K562 (cell line): ENCODE data around the gene WDR64. TPM values are rescaled to one million over a fixed set of nuclear protein-coding genes. Genes with fewer than 3 reads are reported as not detected.

ENCODE experiments used
- ATAC-seq: fragments of 200-7000 bp; cut with Tn5 transposase; 3 replicates; pipeline ENCODE4 v1.9.1; 2020; ENCODE audit warnings: moderate library complexity
- BruUV-seq: library from RNA; stranded (reverse); fragments of 400-500 nt; replicated peaks from 2 replicates; lab custom pipeline; 2021; lab: Mats Ljungman, UMichigan
- CTCF ChIA-PET: fragments of 300-600 bp; formaldehyde crosslinking; extraction: SDS; loops from one replicate; lab custom pipeline; 2021; ENCODE audit warnings: low intra/inter-chr PET ratio; lab: Yijun Ruan, JAX
- POLR2A ChIA-PET: fragments of 300-600, 350-650 bp; sonication (Branson Sonifier 250); formaldehyde crosslinking; extraction: SDS; loops from one replicate; lab custom pipeline; 2021; ENCODE audit warnings: antibody characterized with exemption, inconsistent platforms; lab: Yijun Ruan, JAX
- DNase-seq, 4 experiments: peaks; one replicate each; pipeline versions ENCODE4 v3.0.0 to v3.0.0-alpha.2; 2011 to 2018; ENCODE audit warnings: low spot score in 3 of 4, mixed read lengths in 3 of 4; ENCODE audit errors: extremely low read depth in 1 of 4
- FAIRE-seq: peaks from 2 replicates; lab custom pipeline; 2011; peaks lifted over from hg19 to GRCh38; lab: Jason Lieb, UNC
- H2AFZ ChIP-seq: 2 replicates; pipeline ENCODE4 v1.6.0; 2011; ENCODE audit warnings: low read depth, low read length, control low read depth, inconsistent platforms
- H3K27ac ChIP-seq: fragments of 200-600 bp; 3 replicates; pipeline ENCODE4 v1.8.0; 2011; ENCODE audit warnings: low read depth, mild to moderate bottlenecking, control low read depth, inconsistent platforms, low read length, moderate library complexity, mixed read lengths; ENCODE audit errors: extremely low read depth
- H3K27me3 ChIP-seq, 2 experiments: fragments of 300-600 bp in 1 of 2; 2 replicates in 1 of 2; 3 replicates in 1 of 2; pipeline versions ENCODE4 v1.6.0 to v1.8.0; 2011; ENCODE audit warnings: inconsistent platforms in 2 of 2, low read length in 2 of 2, mild to moderate bottlenecking in 1 of 2, mixed read lengths in 1 of 2, moderate library complexity in 1 of 2; ENCODE audit not compliant: control insufficient read depth in 2 of 2, insufficient read depth in 2 of 2
- H3K36me3 ChIP-seq: fragments of 300-600 bp; 3 replicates; pipeline ENCODE4 v1.8.0; 2011; ENCODE audit warnings: mild to moderate bottlenecking, low read length, inconsistent platforms; ENCODE audit not compliant: control insufficient read depth, insufficient read depth
- H3K4me1 ChIP-seq, 2 experiments: fragments of 200-600 bp in 1 of 2; replicated peaks in 1 of 2; 2 replicates in 1 of 2; 3 replicates in 1 of 2; pipeline versions ENCODE4 v1.5.1 to v1.8.0; 2011; ENCODE audit warnings: inconsistent platforms in 2 of 2, low read length in 2 of 2, mild to moderate bottlenecking in 1 of 2, mixed read lengths in 1 of 2, moderate library complexity in 1 of 2; ENCODE audit not compliant: control insufficient read depth in 2 of 2, insufficient read depth in 2 of 2
- H3K4me2 ChIP-seq: 2 replicates; pipeline ENCODE4 v1.6.1; 2011; ENCODE audit warnings: low read length, control low read depth, inconsistent platforms, mixed read lengths; ENCODE audit not compliant: insufficient read depth
- H3K4me3 ChIP-seq: fragments of 200-600 bp; sonication (generic), shearing (Covaris generic); 2 replicates; pipeline ENCODE4 v1.5.1; 2016; ENCODE audit warnings: control low read depth, inconsistent platforms
- H3K79me2 ChIP-seq: fragments of 200-600 bp; 3 replicates; pipeline ENCODE4 v1.8.0; 2011; ENCODE audit warnings: low read length, inconsistent platforms; ENCODE audit not compliant: control insufficient read depth, insufficient read depth
- H3K9ac ChIP-seq, 2 experiments: 2 replicates each; pipeline versions ENCODE4 v1.6.0 to v1.6.1; 2011; ENCODE audit warnings: low read depth in 2 of 2, low read length in 2 of 2, control low read depth in 1 of 2, inconsistent platforms in 1 of 2, mild to moderate bottlenecking in 1 of 2, mixed read lengths in 1 of 2; ENCODE audit not compliant: insufficient read depth in 1 of 2
- H3K9me1 ChIP-seq: one replicate; pipeline ENCODE4 v1.6.0; 2011; ENCODE audit warnings: inconsistent platforms, mild to moderate bottlenecking, low read length, moderate library complexity; ENCODE audit not compliant: control insufficient read depth, insufficient read depth
- H3K9me3 ChIP-seq: replicated peaks from 2 replicates; pipeline ENCODE4 v1.5.1; 2011; ENCODE audit warnings: low read depth, low read length, inconsistent platforms; ENCODE audit not compliant: control insufficient read depth, insufficient read depth
- H4K20me1 ChIP-seq: replicated peaks from 2 replicates; pipeline ENCODE4 v1.6.1; 2011; ENCODE audit warnings: low read length, inconsistent platforms, mixed read lengths; ENCODE audit not compliant: control insufficient read depth, insufficient read depth
- GTF2A2 ChIP-seq: IDR thresholded peaks from 2 replicates; pipeline ENCODE4 v1.6.1; 2016; ENCODE audit warnings: mild to moderate bottlenecking, missing genetic modification characterization, missing compliant biosample characterization
- JUND ChIP-seq, 2 experiments: IDR thresholded peaks; 2 replicates in 1 of 2; 3 replicates in 1 of 2; pipeline ENCODE4 v1.6.1; 2011; ENCODE audit warnings: borderline replicate concordance in 2 of 2, low read depth in 2 of 2, low read length in 2 of 2, improper control_type of control experiment in 1 of 2, missing biosample characterization in 1 of 2, missing genetic modification characterization in 1 of 2, missing genetic modification reagents in 1 of 2
- KDM2B ChIP-seq: fragments of 250-450 bp; sonication (Bioruptor Pico); IDR thresholded peaks from 2 replicates; pipeline ENCODE4 v1.8.0; 2021; ENCODE audit warnings: mild to moderate bottlenecking, moderate library complexity
- MBD2 ChIP-seq: sonication (generic); IDR thresholded peaks from 2 replicates; pipeline ENCODE4 v1.6.1; 2016; ENCODE audit warnings: low read depth, borderline replicate concordance
- MECOM ChIP-seq: fragments of 250-450 bp; sonication (Bioruptor Pico); IDR thresholded peaks from 2 replicates; pipeline ENCODE4 v1.8.0; 2022; ENCODE audit warnings: inconsistent platforms
- NCOA1 ChIP-seq: fragments of 450-650 bp; IDR thresholded peaks from 2 replicates; pipeline ENCODE4 v1.6.1; 2016; ENCODE audit warnings: low read depth
- NFRKB ChIP-seq: fragments of 450-650 bp; IDR thresholded peaks from 2 replicates; pipeline ENCODE4 v1.6.1; 2016; ENCODE audit warnings: low read depth
- POLR2AphosphoS5 ChIP-seq: IDR thresholded peaks from 2 replicates; pipeline ENCODE4 v1.6.1; 2011; ENCODE audit warnings: mild to moderate bottlenecking, low read depth, low read length, moderate library complexity; ENCODE audit not compliant: control insufficient read depth, insufficient read depth
- TRIM28 ChIP-seq: fragments of 450-650 bp; IDR thresholded peaks from 2 replicates; pipeline ENCODE4 v1.6.1; 2017
- ZFP30 ChIP-seq: fragments of 250-450 bp; sonication (Bioruptor Pico); IDR thresholded peaks from 2 replicates; pipeline ENCODE4 v1.8.0; 2022; ENCODE audit warnings: moderate library complexity, mild to moderate bottlenecking, inconsistent platforms, borderline replicate concordance
- ZNF134 ChIP-seq: fragments of 250-450 bp; sonication (Bioruptor Pico); conservative IDR thresholded peaks from 2 replicates; pipeline ENCODE4 v1.4.0; 2020
- ZNF143 ChIP-seq: sonication (generic); formaldehyde crosslinking; IDR thresholded peaks from 2 replicates; pipeline ENCODE4 v1.9.0; 2022; ENCODE audit warnings: mild to moderate bottlenecking, missing genetic modification reagents
- ZNF253 ChIP-seq: fragments of 250-450 bp; sonication (Bioruptor Pico); conservative IDR thresholded peaks from 2 replicates; pipeline ENCODE4 v1.6.1; 2021; ENCODE audit warnings: mild to moderate bottlenecking
- in situ Hi-C: fragments of 300-500 bp; cut with MboI; formaldehyde crosslinking; loops from 4 replicates; pipeline ENCODE4 v1.15.0; 2018; ENCODE audit warnings: inconsistent platforms, mixed read lengths
- intact Hi-C: fragments of 100-400 bp; cut with micrococcal nuclease; formaldehyde crosslinking; loops from 2 replicates; pipeline ENCODE4 v1.14.2; 2022
- polyA plus RNA-seq, 8 experiments: library from polyadenylated mRNA; depleted of rRNA in 4 of 8; stranded (reverse) in 5 of 8; unstranded in 3 of 8; fragments of >200 nt; fragmentation: Nextera tagmentation in 2 of 8; fragmentation: Illumina TruSeq in 1 of 8; extraction: Ambion mirVana in 2 of 8; extraction: Trizol in 1 of 8; gene quantifications; 2 replicates each; pipeline versions ENCODE4 v1.2.1 to v1.2.3, GENCODE V29; 2011 to 2014; ENCODE audit warnings: inconsistent platforms in 1 of 8, missing spikeins in 1 of 8
- total RNA-seq, 7 experiments: library from RNA; depleted of rRNA in 6 of 7; stranded (reverse); fragments of >200 nt in 6 of 7; fragmentation: Illumina TruSeq in 2 of 7; extraction: Trizol in 2 of 7; gene quantifications; 2 replicates each; pipeline versions ENCODE4 v1.2.1 to v1.2.3, GENCODE V29; 2011 to 2021; ENCODE audit warnings: low replicate concordance in 1 of 7
- TF ChIP-seq, protein P1 (sequence below): fragments of 200-800 bp; sonication (Bioruptor generic); IDR thresholded peaks from 2 replicates; pipeline ENCODE4 v1.6.1; 2016; ENCODE audit warnings: missing genetic modification characterization, missing compliant biosample characterization
- TF ChIP-seq, protein P2 (sequence below): IDR thresholded peaks from 3 replicates; pipeline ENCODE4 v1.6.1; 2011; ENCODE audit warnings: borderline replicate concordance, mild to moderate bottlenecking, moderate library complexity; ENCODE audit not compliant: insufficient read length; ENCODE audit errors: extremely low read depth

WDR64 gene
- total and polyA plus RNA-seq, 9 of the 15 experiments (the other 6 are each of a cell fraction or from before 2014, with no cell fraction given), result 0.06 to 0.29 (median 0.19) TPM; not detected in 5

DNA sequence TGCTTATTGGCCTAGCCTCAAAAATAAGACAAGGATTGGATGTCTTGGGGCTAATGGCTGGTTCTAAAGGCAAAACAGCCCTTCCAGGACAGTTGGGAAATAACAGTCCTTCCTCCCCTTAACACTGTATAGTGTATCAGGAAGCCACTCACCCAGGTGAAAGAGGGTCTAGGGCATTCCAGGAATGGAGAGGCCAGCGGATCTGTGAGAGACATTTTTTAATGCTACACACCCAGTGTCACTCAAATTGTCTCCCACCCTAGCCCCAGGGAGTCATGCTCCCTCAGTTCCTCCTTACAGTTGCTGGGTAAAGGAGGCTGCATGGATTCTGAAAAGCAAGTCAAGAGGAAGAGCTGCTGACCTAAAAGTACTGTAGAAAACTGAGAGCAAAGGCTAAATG is 171.8 kb downstream of the WDR64 start (continued):
- TF ChIP-seq, protein P1, sequence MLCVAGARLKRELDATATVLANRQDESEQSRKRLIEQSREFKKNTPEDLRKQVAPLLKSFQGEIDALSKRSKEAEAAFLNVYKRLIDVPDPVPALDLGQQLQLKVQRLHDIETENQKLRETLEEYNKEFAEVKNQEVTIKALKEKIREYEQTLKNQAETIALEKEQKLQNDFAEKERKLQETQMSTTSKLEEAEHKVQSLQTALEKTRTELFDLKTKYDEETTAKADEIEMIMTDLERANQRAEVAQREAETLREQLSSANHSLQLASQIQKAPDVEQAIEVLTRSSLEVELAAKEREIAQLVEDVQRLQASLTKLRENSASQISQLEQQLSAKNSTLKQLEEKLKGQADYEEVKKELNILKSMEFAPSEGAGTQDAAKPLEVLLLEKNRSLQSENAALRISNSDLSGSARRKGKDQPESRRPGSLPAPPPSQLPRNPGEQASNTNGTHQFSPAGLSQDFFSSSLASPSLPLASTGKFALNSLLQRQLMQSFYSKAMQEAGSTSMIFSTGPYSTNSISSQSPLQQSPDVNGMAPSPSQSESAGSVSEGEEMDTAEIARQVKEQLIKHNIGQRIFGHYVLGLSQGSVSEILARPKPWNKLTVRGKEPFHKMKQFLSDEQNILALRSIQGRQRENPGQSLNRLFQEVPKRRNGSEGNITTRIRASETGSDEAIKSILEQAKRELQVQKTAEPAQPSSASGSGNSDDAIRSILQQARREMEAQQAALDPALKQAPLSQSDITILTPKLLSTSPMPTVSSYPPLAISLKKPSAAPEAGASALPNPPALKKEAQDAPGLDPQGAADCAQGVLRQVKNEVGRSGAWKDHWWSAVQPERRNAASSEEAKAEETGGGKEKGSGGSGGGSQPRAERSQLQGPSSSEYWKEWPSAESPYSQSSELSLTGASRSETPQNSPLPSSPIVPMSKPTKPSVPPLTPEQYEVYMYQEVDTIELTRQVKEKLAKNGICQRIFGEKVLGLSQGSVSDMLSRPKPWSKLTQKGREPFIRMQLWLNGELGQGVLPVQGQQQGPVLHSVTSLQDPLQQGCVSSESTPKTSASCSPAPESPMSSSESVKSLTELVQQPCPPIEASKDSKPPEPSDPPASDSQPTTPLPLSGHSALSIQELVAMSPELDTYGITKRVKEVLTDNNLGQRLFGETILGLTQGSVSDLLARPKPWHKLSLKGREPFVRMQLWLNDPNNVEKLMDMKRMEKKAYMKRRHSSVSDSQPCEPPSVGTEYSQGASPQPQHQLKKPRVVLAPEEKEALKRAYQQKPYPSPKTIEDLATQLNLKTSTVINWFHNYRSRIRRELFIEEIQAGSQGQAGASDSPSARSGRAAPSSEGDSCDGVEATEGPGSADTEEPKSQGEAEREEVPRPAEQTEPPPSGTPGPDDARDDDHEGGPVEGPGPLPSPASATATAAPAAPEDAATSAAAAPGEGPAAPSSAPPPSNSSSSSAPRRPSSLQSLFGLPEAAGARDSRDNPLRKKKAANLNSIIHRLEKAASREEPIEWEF, result no peak
- TF ChIP-seq ZFP30 (no peak), ZNF143 (CRISPR knock-in tag) (no peak)

DNA sequence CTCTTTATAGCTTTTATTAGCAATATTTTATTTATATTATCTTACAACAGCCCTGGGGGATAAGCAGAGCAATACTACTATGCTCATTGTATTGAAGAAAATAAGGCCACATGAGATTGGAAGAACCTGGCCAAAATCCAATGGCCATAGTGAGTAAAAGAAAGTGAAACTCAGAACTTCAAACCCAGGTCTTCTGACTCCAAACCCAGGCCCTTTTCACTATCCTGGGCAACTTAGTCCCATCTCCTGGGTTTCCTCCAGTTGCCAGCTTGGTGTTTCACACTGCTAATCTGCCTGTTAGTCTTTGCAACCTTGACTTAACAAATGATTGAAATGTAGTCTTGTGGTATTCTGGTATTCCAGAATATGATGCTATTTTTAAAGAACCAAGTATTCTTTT is 173.5 kb downstream of the WDR64 start:
- Histone ChIP-seq H3K4me3 (no peak overlapping the region), H3K27ac (no peak overlapping the region), H3K36me3 (no peaks in the 10 kb centered on the region), H3K4me2 (no peak overlapping the region), H3K9me1 (no peaks in the 10 kb centered on the region), H3K79me2 (no peaks in the 10 kb centered on the region), H3K27me3 (no peaks in the 10 kb centered on the region), H3K9me3 (0 out of 2 replicates have a peak, but pooled peaks cover 2% of the 10 kb centered on the region), H3K9ac (no peak overlapping the region), H2AFZ (peak overlapping the region; percentile 27; the same call in 1 of the 2 replicates), H4K20me1 (no peaks in the 10 kb centered on the region), H3K4me1 (peaks cover 2 to 12% of the 10 kb centered on the region in 2 experiments; a peak in 3 of 5 replicates)
- FAIRE-seq, result no peak
- POLR2A ChIA-PET, result interaction anchor here (1.3 kb wide), 1 partner anchor 20 kb away, joined by 4 read pairs; no protein-coding TSS in a partner anchor
- DNase-seq, result no peak
- ATAC-seq, result no peak
- intact Hi-C loops (no loop called here), in situ Hi-C loops (no loop called here)
- CTCF ChIA-PET, result no interaction called here
- no TSS peak for BruUV-seq
- TF ChIP-seq, protein P2, sequence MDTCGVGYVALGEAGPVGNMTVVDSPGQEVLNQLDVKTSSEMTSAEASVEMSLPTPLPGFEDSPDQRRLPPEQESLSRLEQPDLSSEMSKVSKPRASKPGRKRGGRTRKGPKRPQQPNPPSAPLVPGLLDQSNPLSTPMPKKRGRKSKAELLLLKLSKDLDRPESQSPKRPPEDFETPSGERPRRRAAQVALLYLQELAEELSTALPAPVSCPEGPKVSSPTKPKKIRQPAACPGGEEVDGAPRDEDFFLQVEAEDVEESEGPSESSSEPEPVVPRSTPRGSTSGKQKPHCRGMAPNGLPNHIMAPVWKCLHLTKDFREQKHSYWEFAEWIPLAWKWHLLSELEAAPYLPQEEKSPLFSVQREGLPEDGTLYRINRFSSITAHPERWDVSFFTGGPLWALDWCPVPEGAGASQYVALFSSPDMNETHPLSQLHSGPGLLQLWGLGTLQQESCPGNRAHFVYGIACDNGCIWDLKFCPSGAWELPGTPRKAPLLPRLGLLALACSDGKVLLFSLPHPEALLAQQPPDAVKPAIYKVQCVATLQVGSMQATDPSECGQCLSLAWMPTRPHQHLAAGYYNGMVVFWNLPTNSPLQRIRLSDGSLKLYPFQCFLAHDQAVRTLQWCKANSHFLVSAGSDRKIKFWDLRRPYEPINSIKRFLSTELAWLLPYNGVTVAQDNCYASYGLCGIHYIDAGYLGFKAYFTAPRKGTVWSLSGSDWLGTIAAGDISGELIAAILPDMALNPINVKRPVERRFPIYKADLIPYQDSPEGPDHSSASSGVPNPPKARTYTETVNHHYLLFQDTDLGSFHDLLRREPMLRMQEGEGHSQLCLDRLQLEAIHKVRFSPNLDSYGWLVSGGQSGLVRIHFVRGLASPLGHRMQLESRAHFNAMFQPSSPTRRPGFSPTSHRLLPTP, result no peak
- TF ChIP-seq GTF2A2, result no peak
- no peak for TF ChIP-seq JUND (IDR thresholded peaks at IDR 0.05; ENCODE audit: borderline replicate concordance, low read depth, low read length)
- no peak for TF ChIP-seq JUND (tag; IDR thresholded peaks at IDR 0.05; ENCODE audit: borderline replicate concordance, low read depth, low read length)
- no peak for TF ChIP-seq KDM2B
- TF ChIP-seq ZNF253, result no peak
- TF ChIP-seq MBD2, result no peak
- TF ChIP-seq TRIM28, result no peak
- TF ChIP-seq NCOA1, result no peak
- no peak for TF ChIP-seq MECOM (CRISPR knock-in tag)
- no peak for TF ChIP-seq ZNF134
- no peak for TF ChIP-seq NFRKB
- no peak for TF ChIP-seq POLR2AphosphoS5
